ENCODE measurements around the gene CAPN8.

DNA sequence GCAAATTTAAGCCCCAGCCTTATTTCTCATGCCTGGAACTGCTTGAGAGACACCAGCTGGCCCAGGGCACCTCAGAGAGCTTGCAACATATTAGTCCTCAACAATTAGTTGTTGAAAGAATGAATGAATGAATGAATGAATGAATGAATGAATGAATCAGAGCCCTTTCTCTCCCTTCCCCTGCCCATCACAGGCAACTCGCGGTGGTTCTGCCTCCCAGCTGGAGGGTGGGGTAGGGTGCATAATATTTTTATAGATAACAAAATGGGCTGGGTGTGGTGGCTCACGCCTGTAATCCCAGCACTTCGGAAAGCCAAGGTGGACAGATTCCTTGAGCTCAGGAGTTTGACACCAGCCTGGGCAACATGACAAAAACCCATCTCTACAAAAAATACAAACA, 162.2 kb downstream of the CAPN8 start:
- TF ChIP-seq, protein P1, sequence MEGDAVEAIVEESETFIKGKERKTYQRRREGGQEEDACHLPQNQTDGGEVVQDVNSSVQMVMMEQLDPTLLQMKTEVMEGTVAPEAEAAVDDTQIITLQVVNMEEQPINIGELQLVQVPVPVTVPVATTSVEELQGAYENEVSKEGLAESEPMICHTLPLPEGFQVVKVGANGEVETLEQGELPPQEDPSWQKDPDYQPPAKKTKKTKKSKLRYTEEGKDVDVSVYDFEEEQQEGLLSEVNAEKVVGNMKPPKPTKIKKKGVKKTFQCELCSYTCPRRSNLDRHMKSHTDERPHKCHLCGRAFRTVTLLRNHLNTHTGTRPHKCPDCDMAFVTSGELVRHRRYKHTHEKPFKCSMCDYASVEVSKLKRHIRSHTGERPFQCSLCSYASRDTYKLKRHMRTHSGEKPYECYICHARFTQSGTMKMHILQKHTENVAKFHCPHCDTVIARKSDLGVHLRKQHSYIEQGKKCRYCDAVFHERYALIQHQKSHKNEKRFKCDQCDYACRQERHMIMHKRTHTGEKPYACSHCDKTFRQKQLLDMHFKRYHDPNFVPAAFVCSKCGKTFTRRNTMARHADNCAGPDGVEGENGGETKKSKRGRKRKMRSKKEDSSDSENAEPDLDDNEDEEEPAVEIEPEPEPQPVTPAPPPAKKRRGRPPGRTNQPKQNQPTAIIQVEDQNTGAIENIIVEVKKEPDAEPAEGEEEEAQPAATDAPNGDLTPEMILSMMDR (IDR thresholded peaks at IDR 0.05; ENCODE audit: low read depth, low read length, poor library complexity, severe bottlenecking): no peak
- no peak for TF ChIP-seq EZH2phosphoT487 (IDR thresholded peaks at IDR 0.05; ENCODE audit: borderline replicate concordance, low read length)
